ENCODE results near the gene PALLD. TPM values are rescaled to one million over a fixed set of nuclear protein-coding genes. Genes with fewer than 3 reads are reported as not detected.

PALLD gene
- total and polyA plus RNA-seq, 2 donors (not counting 3 experiments of a cell fraction or from before 2014, with no cell fraction given) = 13.4 to 48.2 TPM

- H3K27me3 ChIP-seq (ENCODE audit: control insufficient read depth in 2 of 2, insufficient read depth in 2 of 2, low read length in 2 of 2) = no peaks in the 10 kb centered on the region
- POLR2A ChIA-PET = no interaction called here
- BruUV-seq (replicated peaks) = no TSS peak
- no peak for TF ChIP-seq JUN (IDR thresholded peaks at IDR 0.05; ENCODE audit: borderline replicate concordance, insufficient read depth, insufficient read length, low read depth)
- no peak for TF ChIP-seq EZH2 (IDR thresholded peaks at IDR 0.05; ENCODE audit: borderline replicate concordance, low read depth, low read length, severe bottlenecking)
- no peak for TF ChIP-seq CTCF (IDR thresholded peaks at IDR 0.05; ENCODE audit: extremely low read depth in 1 of 2, insufficient read depth in 1 of 2, low read depth in 1 of 2, low read length in 2 of 2)
- TF ChIP-seq MAX (IDR thresholded peaks at IDR 0.05; ENCODE audit: insufficient read depth, insufficient read length) = no peak
- TF ChIP-seq POLR2AphosphoS5 (IDR thresholded peaks at IDR 0.05; ENCODE audit: insufficient read depth, low read depth, low read length) = no peak
- no peak for TF ChIP-seq POLR2A (IDR thresholded peaks at IDR 0.05; ENCODE audit: low read depth, low read length)
- no peak for TF ChIP-seq FOS (IDR thresholded peaks at IDR 0.05; ENCODE audit: borderline replicate concordance, insufficient read depth, low read length)
- TF ChIP-seq GATA2 (IDR thresholded peaks at IDR 0.05; ENCODE audit: insufficient read depth, insufficient read length, low read depth, low read length) = no peak
- no peak for TF ChIP-seq MYC (IDR thresholded peaks at IDR 0.05; ENCODE audit: low read depth, low read length)
- H3K9me1 ChIP-seq (replicated peaks; ENCODE audit: control insufficient read depth, extremely low read depth, insufficient read depth, low read length) = no peaks in the 10 kb centered on the region
- no peaks in the 10 kb centered on the region for H3K79me2 ChIP-seq (ENCODE audit: control insufficient read depth, insufficient read depth, low read length)
- no peak overlapping the region for H3K9ac ChIP-seq (replicated peaks; ENCODE audit: extremely low read depth, insufficient read depth, low read length)
- no peak overlapping the region for H2AFZ ChIP-seq (ENCODE audit: low read depth, low read length)
- FAIRE-seq = no peak
- dilution Hi-C loops (cut with MboI; ENCODE audit: extremely low pct_ligation_motif_present, low sequenced_read_pairs) = no loop called here
- no peak overlapping the region for H3K4me2 ChIP-seq (ENCODE audit: insufficient read depth, low read length)
- H3K27ac ChIP-seq (ENCODE audit: insufficient read depth, low read depth, low read length) = no peak overlapping the region
- CTCF ChIA-PET = interaction anchor here (1.0 to 2.0 kb wide), 4 partner anchors 10 to 59 kb away, joined by 3 to 12 read pairs (median 7); no protein-coding TSS in a partner anchor
- intact Hi-C loops (cut with micrococcal nuclease) = no loop called here
- H3K36me3 ChIP-seq (ENCODE audit: control insufficient read depth in 2 of 2, extremely low read depth in 1 of 2, insufficient read depth in 2 of 2, low read length in 2 of 2) = no peaks in the 10 kb centered on the region
- DNase-seq (ENCODE audit: low read depth, low spot score) = no peak
- peaks cover 12% of the 10 kb centered on the region for H3K4me1 ChIP-seq (ENCODE audit: control insufficient read depth, extremely low read depth, insufficient read depth, low read length)
- H4K20me1 ChIP-seq (replicated peaks; ENCODE audit: control insufficient read depth, extremely low read depth, insufficient read depth, low read length) = no peaks in the 10 kb centered on the region
- H3K9me3 ChIP-seq (replicated peaks; ENCODE audit: control insufficient read depth, insufficient read depth, low read length) = no peaks in the 10 kb centered on the region
- no peak overlapping the region for H3K4me3 ChIP-seq (replicated peaks in 1 of 3; ENCODE audit: insufficient read depth in 1 of 3, low read depth in 1 of 3, low read length in 3 of 3)
Measured at GRCh38 chr4:168573870-168574269, 77.0 kb downstream of the PALLD start.

All from endothelial cell of umbilical vein (primary cell).